HCT116 (cell line): ENCODE data around the gene FRY. TPM values are rescaled to one million over a fixed set of nuclear protein-coding genes. Genes with fewer than 3 reads are reported as not detected.

ENCODE experiments used
- ATAC-seq: fragments of 200-7000 bp; cut with Tn5 transposase; 2 replicates; pipeline ENCODE4 v1.9.1; 2020; ENCODE audit warnings: mild to moderate bottlenecking, moderate library complexity
- BruUV-seq: library from RNA; stranded (reverse); fragments of 400-500 nt; replicated peaks from 2 replicates; lab custom pipeline; 2021; lab: Mats Ljungman, UMichigan
- CTCF ChIA-PET: fragments of 300-600 bp; sonication (Branson Sonifier 250); formaldehyde crosslinking; loops from one replicate; lab custom pipeline; 2021; ENCODE audit warnings: antibody characterized with exemption; lab: Charles Lee
- POLR2A ChIA-PET: fragments of 300-600, 350-600 bp; sonication (Branson Sonifier 250); formaldehyde crosslinking; loops from one replicate; lab custom pipeline; 2021; ENCODE audit warnings: antibody characterized with exemption; lab: Charles Lee
- RAD21 ChIA-PET, 2 experiments: fragments of 300-600 bp; sonication (Branson Sonifier 250); formaldehyde crosslinking; loops; one replicate each; lab custom pipeline; 2023; ENCODE audit warnings: low total read pairs in 2 of 2; ENCODE audit not compliant: uncharacterized antibody in 2 of 2, unreplicated experiment in 2 of 2, low non-redundant PET in 1 of 2; lab: Charles Lee
- DNase-seq: peaks from one replicate; pipeline ENCODE4 v3.0.0-alpha.2; 2010; ENCODE audit warnings: low read depth, low spot score
- H2AFZ ChIP-seq: fragments of 200-600 bp; shearing (Covaris generic), sonication (generic); 2 replicates; pipeline ENCODE4 v1.6.1; 2017; ENCODE audit warnings: low read depth, mixed run types, mixed read lengths, antibody characterized with exemption, low read length; ENCODE audit not compliant: poor library complexity, severe bottlenecking
- H3K27ac ChIP-seq: 2 replicates; pipeline ENCODE4 v1.5.1; 2012; ENCODE audit warnings: low read depth, low read length
- H3K27me3 ChIP-seq: fragments of 200-600 bp; sonication (generic); 2 replicates; pipeline ENCODE4 v1.6.1; 2016; ENCODE audit warnings: mixed run types, low read length, mixed read lengths; ENCODE audit not compliant: insufficient read depth
- H3K36me3 ChIP-seq, 2 experiments: fragments of 200-500 bp in 1 of 2; fragments of 200-600 bp in 1 of 2; sonication (Bioruptor generic) in 1 of 2; sonication (generic) in 1 of 2; 2 replicates each; pipeline versions ENCODE4 v1.5.1 to v1.6.1; 2014 to 2016; ENCODE audit warnings: low read length in 2 of 2, inconsistent platforms in 1 of 2, mixed read lengths in 1 of 2, mixed run types in 1 of 2; ENCODE audit not compliant: insufficient read depth in 2 of 2, control insufficient read depth in 1 of 2
- H3K4me1 ChIP-seq, 2 experiments: fragments of 200-600 bp in 1 of 2; sonication (generic) in 1 of 2; 2 replicates each; pipeline versions ENCODE4 v1.5.1 to v1.6.1; 2012 to 2017; ENCODE audit warnings: low read length in 2 of 2, inconsistent platforms in 1 of 2, mild to moderate bottlenecking in 1 of 2, mixed read lengths in 1 of 2, mixed run types in 1 of 2, moderate library complexity in 1 of 2; ENCODE audit not compliant: insufficient read depth in 2 of 2, control insufficient read depth in 1 of 2
- H3K4me2 ChIP-seq: fragments of 200-600 bp; sonication (generic); 2 replicates; pipeline ENCODE4 v1.6.1; 2017; ENCODE audit warnings: mixed run types, low read length, mixed read lengths
- H3K4me3 ChIP-seq, 2 experiments: fragments of 200-600 bp in 1 of 2; sonication (generic) in 1 of 2; replicated peaks in 1 of 2; 2 replicates each; pipeline ENCODE4 v1.5.1; 2011 to 2016; ENCODE audit warnings: low read length in 2 of 2, control low read depth in 1 of 2, low read depth in 1 of 2, mild to moderate bottlenecking in 1 of 2, mixed read lengths in 1 of 2, mixed run types in 1 of 2
- H3K79me2 ChIP-seq: fragments of 200-600 bp; sonication (generic); 2 replicates; pipeline ENCODE4 v1.6.1; 2017; ENCODE audit warnings: mild to moderate bottlenecking, mixed run types, low read length, moderate library complexity, mixed read lengths; ENCODE audit not compliant: insufficient read depth
- H3K9ac ChIP-seq: fragments of 200-600 bp; sonication (generic); 2 replicates; pipeline ENCODE4 v1.6.1; 2016; ENCODE audit warnings: low read length, mixed read lengths
- H3K9me2 ChIP-seq: fragments of 200-600 bp; sonication (generic), shearing (Covaris generic); 2 replicates; pipeline ENCODE4 v1.6.1; 2017; ENCODE audit warnings: mixed run types, mild to moderate bottlenecking, moderate library complexity; ENCODE audit not compliant: insufficient read depth
- H3K9me3 ChIP-seq, 2 experiments: fragments of 200-500 bp in 1 of 2; fragments of 200-600 bp in 1 of 2; sonication (Bioruptor generic) in 1 of 2; sonication (generic) in 1 of 2; 2 replicates each; pipeline ENCODE4 v1.6.1; 2014 to 2017; ENCODE audit warnings: low read length in 2 of 2, mixed read lengths in 2 of 2, inconsistent platforms in 1 of 2, low read depth in 1 of 2, mild to moderate bottlenecking in 1 of 2, mixed run types in 1 of 2, moderate library complexity in 1 of 2; ENCODE audit not compliant: control insufficient read depth in 1 of 2, insufficient read depth in 1 of 2
- H4K20me1 ChIP-seq: fragments of 200-600 bp; sonication (generic), shearing (Covaris generic); 2 replicates; pipeline ENCODE4 v1.6.1; 2017; ENCODE audit warnings: mixed run types, mild to moderate bottlenecking, moderate library complexity; ENCODE audit not compliant: insufficient read depth
- ATF3 ChIP-seq: IDR thresholded peaks from 2 replicates; pipeline ENCODE4 v1.6.1; 2012
- CBX3 ChIP-seq: IDR thresholded peaks from 2 replicates; pipeline ENCODE4 v1.6.1; 2012; ENCODE audit warnings: low read depth
- CEBPB ChIP-seq: IDR thresholded peaks from 2 replicates; pipeline ENCODE4 v1.6.1; 2012; ENCODE audit warnings: low read depth
- EGR1 ChIP-seq: IDR thresholded peaks from 2 replicates; pipeline ENCODE4 v1.6.1; 2012; ENCODE audit warnings: low read depth
- ELF1 ChIP-seq: IDR thresholded peaks from 2 replicates; pipeline ENCODE4 v1.6.1; 2012; ENCODE audit warnings: low read depth, borderline replicate concordance
- EZH2 ChIP-seq: fragments of 200-600 bp; sonication (generic); IDR thresholded peaks from 2 replicates; pipeline ENCODE4 v1.6.1; 2017; ENCODE audit warnings: antibody characterized with exemption, mixed run types
- EZH2phosphoT487 ChIP-seq: fragments of 200-600 bp; IDR thresholded peaks from 2 replicates; pipeline ENCODE4 v1.6.1; 2018; ENCODE audit warnings: antibody characterized with exemption, borderline replicate concordance
- JUND ChIP-seq: IDR thresholded peaks from 2 replicates; pipeline ENCODE4 v1.6.1; 2012
- POLR2A ChIP-seq: IDR thresholded peaks from 2 replicates; pipeline ENCODE4 v1.7.0; 2011; ENCODE audit warnings: borderline replicate concordance; ENCODE audit not compliant: insufficient read depth, insufficient read length; ENCODE audit errors: extremely low read depth
- POLR2AphosphoS5 ChIP-seq: IDR thresholded peaks from 2 replicates; pipeline ENCODE4 v1.6.1; 2011; ENCODE audit warnings: mild to moderate bottlenecking, low read depth, low read length, moderate library complexity
- RAD21 ChIP-seq: IDR thresholded peaks from 2 replicates; pipeline ENCODE4 v1.6.1; 2012; ENCODE audit warnings: low read depth, mild to moderate bottlenecking
- REST ChIP-seq: IDR thresholded peaks from 2 replicates; pipeline ENCODE4 v1.6.1; 2012; ENCODE audit warnings: low read depth
- SIN3A ChIP-seq: IDR thresholded peaks from 2 replicates; pipeline ENCODE4 v1.6.1; 2012; ENCODE audit warnings: low read depth
- SP1 ChIP-seq: IDR thresholded peaks from 2 replicates; pipeline ENCODE4 v1.6.1; 2012; ENCODE audit warnings: low read depth
- SRF ChIP-seq: IDR thresholded peaks from 2 replicates; pipeline ENCODE4 v1.6.1; 2012; ENCODE audit warnings: low read depth
- TCF7L2 ChIP-seq: IDR thresholded peaks from 2 replicates; pipeline ENCODE4 v1.7.0; 2011; ENCODE audit warnings: borderline replicate concordance, inconsistent platforms; ENCODE audit not compliant: insufficient read depth, insufficient read length; ENCODE audit errors: extremely low read depth
- ZBTB33 ChIP-seq: IDR thresholded peaks from 2 replicates; pipeline ENCODE4 v1.6.1; 2011; ENCODE audit warnings: mild to moderate bottlenecking, low read length, moderate library complexity; ENCODE audit not compliant: insufficient replicate concordance; ENCODE audit errors: extremely low read depth
- ZFX ChIP-seq: fragments of 450-650 bp; IDR thresholded peaks from 2 replicates; pipeline ENCODE4 v1.6.1; 2017
- intact Hi-C: fragments of 100-400 bp; cut with micrococcal nuclease; formaldehyde crosslinking; loops from 2 replicates; pipeline ENCODE4 v1.10.0; 2022
- total RNA-seq: library from RNA; stranded (reverse); gene quantifications from one replicate; pipeline ENCODE4 v1.2.1, GENCODE V29; 2021; ENCODE audit not compliant: unreplicated experiment

FRY gene
- total RNA-seq, 1 experiment from 2014 or later = 1.4 TPM

GRCh38 chr13:32059511-32059984, 28.0 kb downstream of the FRY start:
- ChIA-PET POLR2A (no interaction called here), RAD21 (no interaction called here), CTCF (no interaction called here)
- intact Hi-C loops = no loop called here
- H2AFZ ChIP-seq = no peak overlapping the region
- no peaks in the 10 kb centered on the region for H3K4me1 ChIP-seq
- BruUV-seq = no TSS peak
- no peak overlapping the region for H3K27ac ChIP-seq
- no peak overlapping the region for H3K4me2 ChIP-seq
- H4K20me1 ChIP-seq = no peaks in the 10 kb centered on the region
- no peak overlapping the region for H3K4me3 ChIP-seq
- no peaks in the 10 kb centered on the region for H3K9me3 ChIP-seq
- DNase-seq = no peak
- no peak for TF ChIP-seq ZBTB33
- no peak for TF ChIP-seq ELF1
- no peak for TF ChIP-seq CEBPB
- TF ChIP-seq JUND = no peak
- no peak for TF ChIP-seq EGR1
- ATAC-seq = no peak
- no peak overlapping the region for H3K9ac ChIP-seq
- H3K36me3 ChIP-seq = no peaks in the 10 kb centered on the region
- H3K27me3 ChIP-seq = no peaks in the 10 kb centered on the region
- no peaks in the 10 kb centered on the region for H3K79me2 ChIP-seq
- H3K9me2 ChIP-seq = no peaks in the 10 kb centered on the region

- H3K9me2 ChIP-seq = no peaks in the 10 kb centered on the region
- no peak overlapping the region for H3K4me2 ChIP-seq
- BruUV-seq = no TSS peak
- no peak overlapping the region for H3K4me3 ChIP-seq
- intact Hi-C loops = no loop called here
- H3K36me3 ChIP-seq = no peaks in the 10 kb centered on the region
- POLR2A ChIA-PET = no interaction called here
- H3K79me2 ChIP-seq = no peaks in the 10 kb centered on the region
- CTCF ChIA-PET = no interaction called here
- no peaks in the 10 kb centered on the region for H3K27me3 ChIP-seq
- no peak for DNase-seq
- no peak overlapping the region for H3K9ac ChIP-seq
- H4K20me1 ChIP-seq = no peaks in the 10 kb centered on the region
- RAD21 ChIA-PET = no interaction called here
- no peak overlapping the region for H2AFZ ChIP-seq
- no peak for ATAC-seq
- no peaks in the 10 kb centered on the region for H3K9me3 ChIP-seq
- no peaks in the 10 kb centered on the region for H3K4me1 ChIP-seq
- no peak overlapping the region for H3K27ac ChIP-seq
- TF ChIP-seq SIN3A (no peak), CBX3 (no peak), RAD21 (no peak), ELF1 (no peak), EZH2phosphoT487 (no peak), POLR2AphosphoS5 (no peak), POLR2A (no peak), ATF3 (no peak), REST (no peak), EZH2 (no peak), TCF7L2 (no peak), SRF (no peak), SP1 (no peak), ZFX (no peak)
Observed at GRCh38 chr13:32060401-32060878, 28.9 kb downstream of the FRY start.
